H1 (cell line): ENCODE results near the gene AKR1C8.
"Not testable (repeated sequence)": the region's sequence is repeated elsewhere in the genome, so short reads cannot be mapped to it uniquely, and the experiment has no call there.

ENCODE experiments used
- EGR1 ChIP-seq: IDR thresholded peaks from 2 replicates; pipeline ENCODE4 v1.6.1; 2011; ENCODE audit warnings: low read depth, low read length, borderline replicate concordance
- EP300 ChIP-seq, 2 experiments: IDR thresholded peaks; 1 replicate in 1 of 2; 2 replicates in 1 of 2; pipeline ENCODE4 v1.6.1; 2011 to 2012; ENCODE audit warnings: low read depth in 2 of 2, low read length in 2 of 2, mild to moderate bottlenecking in 2 of 2, borderline replicate concordance in 1 of 2, inconsistent platforms in 1 of 2, moderate library complexity in 1 of 2
- EZH2 ChIP-seq: fragments of 200-600 bp; sonication (generic); IDR thresholded peaks from 2 replicates; pipeline ENCODE4 v1.7.1; 2012; ENCODE audit warnings: low read depth, mild to moderate bottlenecking, moderate library complexity, low read length, inconsistent platforms; ENCODE audit not compliant: severe bottlenecking
- NRF1 ChIP-seq: IDR thresholded peaks from 2 replicates; pipeline ENCODE4 v1.6.1; 2011; ENCODE audit warnings: mild to moderate bottlenecking, low read depth, low read length, improper control_type of control experiment
- POLR2A ChIP-seq, 2 experiments: IDR thresholded peaks; 1 replicate in 1 of 2; 2 replicates in 1 of 2; pipeline ENCODE4 v1.6.1; 2011; ENCODE audit warnings: low read depth in 2 of 2, low read length in 2 of 2, mild to moderate bottlenecking in 2 of 2; ENCODE audit errors: control extremely low read depth in 1 of 2
- POLR2AphosphoS5 ChIP-seq: IDR thresholded peaks from 2 replicates; pipeline ENCODE4 v1.6.1; 2011; ENCODE audit warnings: low read depth, low read length
- RFX5 ChIP-seq: IDR thresholded peaks from 2 replicates; pipeline ENCODE4 v1.6.1; 2011; ENCODE audit warnings: low read depth, low read length, improper control_type of control experiment, borderline replicate concordance
- SP1 ChIP-seq: IDR thresholded peaks from 2 replicates; pipeline ENCODE4 v1.6.1; 2011; ENCODE audit warnings: low read depth, low read length
- TAF1 ChIP-seq: IDR thresholded peaks from 2 replicates; pipeline ENCODE4 v1.6.1; 2011; ENCODE audit warnings: mild to moderate bottlenecking, low read depth, low read length
- TBP ChIP-seq: IDR thresholded peaks from 2 replicates; pipeline ENCODE4 v1.6.1; 2011; ENCODE audit warnings: low read depth, low read length, improper control_type of control experiment
- TF ChIP-seq, protein P1 (sequence below), 3 experiments: IDR thresholded peaks; 1 replicate in 2 of 3; 2 replicates in 1 of 3; pipeline versions ENCODE4 v1.5.1 to v1.6.1; 2011; ENCODE audit warnings: low read length in 3 of 3, mild to moderate bottlenecking in 3 of 3, inconsistent platforms in 2 of 3, low read depth in 1 of 3, moderate library complexity in 1 of 3; ENCODE audit not compliant: insufficient read depth in 1 of 3; ENCODE audit errors: control extremely low read depth in 1 of 3
- TF ChIP-seq, protein P2 (sequence below): IDR thresholded peaks from 2 replicates; pipeline ENCODE4 v1.6.1; 2011; ENCODE audit warnings: low read length, improper control_type of control experiment

- TF ChIP-seq EZH2; POLR2AphosphoS5; POLR2A (IDR thresholded peaks at IDR 0.05; ENCODE audit: control extremely low read depth in 1 of 2, low read depth in 2 of 2, low read length in 2 of 2); EP300 (IDR thresholded peaks at IDR 0.05; ENCODE audit: borderline replicate concordance in 1 of 2, low read depth in 2 of 2, low read length in 2 of 2); NRF1; EGR1; RFX5; TBP; SP1; TAF1: not testable (repeated sequence)
- TF ChIP-seq, protein P1, sequence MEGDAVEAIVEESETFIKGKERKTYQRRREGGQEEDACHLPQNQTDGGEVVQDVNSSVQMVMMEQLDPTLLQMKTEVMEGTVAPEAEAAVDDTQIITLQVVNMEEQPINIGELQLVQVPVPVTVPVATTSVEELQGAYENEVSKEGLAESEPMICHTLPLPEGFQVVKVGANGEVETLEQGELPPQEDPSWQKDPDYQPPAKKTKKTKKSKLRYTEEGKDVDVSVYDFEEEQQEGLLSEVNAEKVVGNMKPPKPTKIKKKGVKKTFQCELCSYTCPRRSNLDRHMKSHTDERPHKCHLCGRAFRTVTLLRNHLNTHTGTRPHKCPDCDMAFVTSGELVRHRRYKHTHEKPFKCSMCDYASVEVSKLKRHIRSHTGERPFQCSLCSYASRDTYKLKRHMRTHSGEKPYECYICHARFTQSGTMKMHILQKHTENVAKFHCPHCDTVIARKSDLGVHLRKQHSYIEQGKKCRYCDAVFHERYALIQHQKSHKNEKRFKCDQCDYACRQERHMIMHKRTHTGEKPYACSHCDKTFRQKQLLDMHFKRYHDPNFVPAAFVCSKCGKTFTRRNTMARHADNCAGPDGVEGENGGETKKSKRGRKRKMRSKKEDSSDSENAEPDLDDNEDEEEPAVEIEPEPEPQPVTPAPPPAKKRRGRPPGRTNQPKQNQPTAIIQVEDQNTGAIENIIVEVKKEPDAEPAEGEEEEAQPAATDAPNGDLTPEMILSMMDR (IDR thresholded peaks at IDR 0.05; ENCODE audit: control extremely low read depth in 1 of 3, insufficient read depth in 1 of 3, low read depth in 1 of 3, low read length in 3 of 3), result not testable (repeated sequence)
- TF ChIP-seq, protein P2, sequence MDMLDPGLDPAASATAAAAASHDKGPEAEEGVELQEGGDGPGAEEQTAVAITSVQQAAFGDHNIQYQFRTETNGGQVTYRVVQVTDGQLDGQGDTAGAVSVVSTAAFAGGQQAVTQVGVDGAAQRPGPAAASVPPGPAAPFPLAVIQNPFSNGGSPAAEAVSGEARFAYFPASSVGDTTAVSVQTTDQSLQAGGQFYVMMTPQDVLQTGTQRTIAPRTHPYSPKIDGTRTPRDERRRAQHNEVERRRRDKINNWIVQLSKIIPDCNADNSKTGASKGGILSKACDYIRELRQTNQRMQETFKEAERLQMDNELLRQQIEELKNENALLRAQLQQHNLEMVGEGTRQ, result not testable (repeated sequence)
These were observed 24.8 kb upstream of the AKR1C8 start for GRCh38 chr10:5209776-5210175.
